HG03025 (cell line): Measurements from ENCODE around the gene BGN.

Experiments used
- ATAC-seq: cut with Tn5 transposase; IDR thresholded peaks from one replicate; pipeline ENCODE4 v1.9.1; 2021; ENCODE audit warnings: mild to moderate bottlenecking, moderate library complexity; ENCODE audit not compliant: unreplicated experiment, low FRiP score

Gene BGN

DNA sequence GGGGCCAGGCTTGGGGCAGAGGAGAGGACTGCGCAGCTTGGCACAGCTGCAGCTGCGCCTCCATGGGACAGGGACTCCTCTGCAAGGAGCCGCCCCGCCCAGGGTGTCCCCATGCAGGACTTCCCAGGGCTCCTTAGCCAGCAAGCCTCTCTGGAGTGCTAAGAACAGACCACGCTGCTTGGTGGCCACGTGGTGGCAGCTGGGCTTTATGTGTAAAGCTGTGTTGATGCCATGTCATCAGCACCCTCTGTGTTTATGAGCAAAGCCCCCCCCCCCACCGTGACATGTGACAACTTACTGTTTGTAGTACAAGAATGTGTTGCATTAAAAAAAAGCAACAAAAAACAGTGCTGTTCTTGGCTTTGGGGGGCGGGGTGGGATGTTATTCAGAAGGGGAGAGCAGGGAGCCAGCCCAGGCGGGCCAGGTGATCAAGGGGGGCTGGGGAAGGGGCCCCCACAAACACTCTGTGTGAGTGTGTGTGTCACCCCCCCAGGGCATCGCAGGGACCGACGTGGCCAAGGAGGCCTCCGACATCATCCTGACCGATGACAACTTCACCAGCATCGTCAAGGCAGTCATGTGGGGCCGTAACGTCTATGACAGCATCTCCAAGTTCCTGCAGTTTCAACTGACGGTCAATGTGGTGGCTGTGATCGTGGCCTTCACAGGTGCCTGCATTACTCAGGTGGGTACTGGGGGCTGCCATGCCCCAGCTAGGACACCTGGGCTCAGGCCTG is 63.0 kb downstream of the BGN start:
- no peak for ATAC-seq
